Uterus (tissue), 2 donors: Measurements from ENCODE around the gene COL5A2.

Experiments
- POLR2A ChIP-seq, 2 donors: fragments of 450-650 bp; IDR thresholded peaks; one replicate each; pipeline ENCODE4 v1.6.1; 2016; ENCODE audit warnings: antibody characterized with exemption in 2 of 2, mild to moderate bottlenecking in 1 of 2, moderate library complexity in 1 of 2
- TF ChIP-seq, protein P1 (sequence below), 4 experiments: fragments of 200-600 bp in 2 of 4; fragments of 450-650 bp in 2 of 4; sonication (generic) in 2 of 4; IDR thresholded peaks; one replicate each; pipeline ENCODE4 v1.5.1; 2016 to 2019; ENCODE audit warnings: antibody characterized with exemption in 4 of 4, mild to moderate bottlenecking in 2 of 4, moderate library complexity in 1 of 4

DNA sequence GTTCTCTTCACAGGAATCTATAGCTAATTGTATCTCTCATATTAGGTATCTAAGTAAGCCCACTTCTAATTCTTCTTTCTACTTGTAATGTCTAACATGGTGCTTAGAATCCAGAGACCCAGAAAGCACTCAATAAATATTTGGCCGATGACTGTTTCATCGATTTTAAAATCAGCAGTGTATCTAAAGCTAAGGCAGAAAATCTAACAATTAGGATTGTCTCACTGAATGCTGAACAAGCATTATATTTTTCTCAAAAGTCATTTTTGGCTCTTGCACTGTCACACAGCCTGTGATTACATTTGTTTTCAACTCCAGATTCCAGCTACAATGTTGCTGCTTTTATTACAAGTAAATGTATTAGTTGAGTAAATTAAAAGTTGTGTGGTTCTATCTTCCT is 20.3 kb downstream of the COL5A2 start:
- TF ChIP-seq, protein P1, sequence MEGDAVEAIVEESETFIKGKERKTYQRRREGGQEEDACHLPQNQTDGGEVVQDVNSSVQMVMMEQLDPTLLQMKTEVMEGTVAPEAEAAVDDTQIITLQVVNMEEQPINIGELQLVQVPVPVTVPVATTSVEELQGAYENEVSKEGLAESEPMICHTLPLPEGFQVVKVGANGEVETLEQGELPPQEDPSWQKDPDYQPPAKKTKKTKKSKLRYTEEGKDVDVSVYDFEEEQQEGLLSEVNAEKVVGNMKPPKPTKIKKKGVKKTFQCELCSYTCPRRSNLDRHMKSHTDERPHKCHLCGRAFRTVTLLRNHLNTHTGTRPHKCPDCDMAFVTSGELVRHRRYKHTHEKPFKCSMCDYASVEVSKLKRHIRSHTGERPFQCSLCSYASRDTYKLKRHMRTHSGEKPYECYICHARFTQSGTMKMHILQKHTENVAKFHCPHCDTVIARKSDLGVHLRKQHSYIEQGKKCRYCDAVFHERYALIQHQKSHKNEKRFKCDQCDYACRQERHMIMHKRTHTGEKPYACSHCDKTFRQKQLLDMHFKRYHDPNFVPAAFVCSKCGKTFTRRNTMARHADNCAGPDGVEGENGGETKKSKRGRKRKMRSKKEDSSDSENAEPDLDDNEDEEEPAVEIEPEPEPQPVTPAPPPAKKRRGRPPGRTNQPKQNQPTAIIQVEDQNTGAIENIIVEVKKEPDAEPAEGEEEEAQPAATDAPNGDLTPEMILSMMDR (IDR thresholded peaks at IDR 0.05) = no peak
- TF ChIP-seq POLR2A (IDR thresholded peaks at IDR 0.05) = no peak
